OCI-LY7 (cell line): ENCODE data around the gene TPPP3. TPM values are rescaled to one million over a fixed set of nuclear protein-coding genes. Genes with fewer than 3 reads are reported as not detected.

Source experiments
- BruUV-seq: library from RNA; stranded (reverse); fragments of 400-500 nt; replicated peaks from 2 replicates; lab custom pipeline; 2021; lab: Mats Ljungman, UMichigan
- CTCF ChIA-PET: fragments of 300-600 bp; sonication (Branson Sonifier 250); formaldehyde crosslinking; loops from one replicate; lab custom pipeline; 2022; ENCODE audit warnings: antibody characterized with exemption; ENCODE audit not compliant: unreplicated experiment; lab: Charles Lee
- POLR2A ChIA-PET: fragments of 300-600 bp; sonication (Branson Sonifier 250); formaldehyde crosslinking; loops from one replicate; lab custom pipeline; 2022; ENCODE audit warnings: antibody characterized with exemption; lab: Charles Lee
- DNase-seq: peaks from one replicate; pipeline ENCODE4 v3.0.0-alpha.2; 2015; ENCODE audit warnings: low spot score
- H2AFZ ChIP-seq: fragments of 200-600 bp; sonication (generic), shearing (Covaris generic); 2 replicates; pipeline ENCODE4 v1.6.1; 2014; ENCODE audit warnings: mild to moderate bottlenecking, antibody characterized with exemption, low read length, moderate library complexity
- H3K27ac ChIP-seq: fragments of 200-600 bp; sonication (generic); 2 replicates; pipeline ENCODE4 v1.5.1; 2014; ENCODE audit warnings: mixed run types, low read depth, mild to moderate bottlenecking, moderate library complexity, low read length, inconsistent platforms; ENCODE audit not compliant: poor library complexity, severe bottlenecking
- H3K36me3 ChIP-seq: fragments of 200-600 bp; sonication (generic); 2 replicates; pipeline ENCODE4 v1.6.1; 2014; ENCODE audit warnings: mild to moderate bottlenecking, antibody characterized with exemption, low read length, moderate library complexity, mixed read lengths; ENCODE audit not compliant: insufficient read depth
- H3K4me1 ChIP-seq: fragments of 200-600 bp; sonication (generic); 2 replicates; pipeline ENCODE4 v1.5.1; 2014; ENCODE audit warnings: mild to moderate bottlenecking, low read length; ENCODE audit not compliant: insufficient read depth, poor library complexity, severe bottlenecking
- H3K4me2 ChIP-seq: fragments of 200-600 bp; sonication (generic); 2 replicates; pipeline ENCODE4 v1.6.1; 2014; ENCODE audit warnings: mild to moderate bottlenecking, low read length
- H3K4me3 ChIP-seq: fragments of 200-600 bp; sonication (generic); 2 replicates; pipeline ENCODE4 v1.5.1; 2014; ENCODE audit warnings: mild to moderate bottlenecking, low read depth, low read length; ENCODE audit not compliant: poor library complexity, severe bottlenecking
- H3K79me2 ChIP-seq: fragments of 200-600 bp; sonication (generic); 2 replicates; pipeline ENCODE4 v1.6.1; 2016; ENCODE audit warnings: low read depth, mild to moderate bottlenecking, low read length, moderate library complexity, mixed read lengths; ENCODE audit not compliant: insufficient read depth
- H3K9me2 ChIP-seq: fragments of 200-600 bp; sonication (generic); 2 replicates; pipeline ENCODE4 v1.6.1; 2016; ENCODE audit warnings: mild to moderate bottlenecking, low read length, mixed read lengths; ENCODE audit not compliant: insufficient read depth
- H3K9me3 ChIP-seq: fragments of 200-600 bp; sonication (generic); 2 replicates; pipeline ENCODE4 v1.6.1; 2014; ENCODE audit warnings: mild to moderate bottlenecking, mixed run types, low read length, mixed read lengths
- H4K20me1 ChIP-seq: fragments of 200-600 bp; sonication (generic); 2 replicates; pipeline ENCODE4 v1.6.1; 2014; ENCODE audit warnings: mild to moderate bottlenecking, antibody characterized with exemption, low read length, moderate library complexity, mixed read lengths; ENCODE audit not compliant: insufficient read depth
- EZH2phosphoT487 ChIP-seq: fragments of 200-600 bp; sonication (generic); IDR thresholded peaks from 2 replicates; pipeline ENCODE4 v1.6.1; 2018; ENCODE audit warnings: low read depth, borderline replicate concordance, mild to moderate bottlenecking, mixed run types, antibody characterized with exemption, low read length, moderate library complexity, mixed read lengths
- intact Hi-C: fragments of 100-400 bp; cut with micrococcal nuclease; formaldehyde crosslinking; loops from one replicate; pipeline ENCODE4 v1.10.0; 2022; ENCODE audit not compliant: unreplicated experiment
- total RNA-seq, 2 experiments: library from RNA; depleted of rRNA in 1 of 2; stranded (reverse); fragments of >200 nt in 1 of 2; shearing (Covaris generic) in 1 of 2; gene quantifications; 2 replicates each; pipeline ENCODE4 v1.2.3, GENCODE V29; 2014 to 2022
- TF ChIP-seq, protein P1 (sequence below): fragments of 200-600 bp; sonication (generic); conservative IDR thresholded peaks from 2 replicates; pipeline ENCODE4 v1.5.1; 2014; ENCODE audit warnings: mild to moderate bottlenecking, antibody characterized with exemption, low read length, moderate library complexity, mixed read lengths

TPPP3 gene
- total RNA-seq, 2 experiments from 2014 or later = not detected

DNA sequence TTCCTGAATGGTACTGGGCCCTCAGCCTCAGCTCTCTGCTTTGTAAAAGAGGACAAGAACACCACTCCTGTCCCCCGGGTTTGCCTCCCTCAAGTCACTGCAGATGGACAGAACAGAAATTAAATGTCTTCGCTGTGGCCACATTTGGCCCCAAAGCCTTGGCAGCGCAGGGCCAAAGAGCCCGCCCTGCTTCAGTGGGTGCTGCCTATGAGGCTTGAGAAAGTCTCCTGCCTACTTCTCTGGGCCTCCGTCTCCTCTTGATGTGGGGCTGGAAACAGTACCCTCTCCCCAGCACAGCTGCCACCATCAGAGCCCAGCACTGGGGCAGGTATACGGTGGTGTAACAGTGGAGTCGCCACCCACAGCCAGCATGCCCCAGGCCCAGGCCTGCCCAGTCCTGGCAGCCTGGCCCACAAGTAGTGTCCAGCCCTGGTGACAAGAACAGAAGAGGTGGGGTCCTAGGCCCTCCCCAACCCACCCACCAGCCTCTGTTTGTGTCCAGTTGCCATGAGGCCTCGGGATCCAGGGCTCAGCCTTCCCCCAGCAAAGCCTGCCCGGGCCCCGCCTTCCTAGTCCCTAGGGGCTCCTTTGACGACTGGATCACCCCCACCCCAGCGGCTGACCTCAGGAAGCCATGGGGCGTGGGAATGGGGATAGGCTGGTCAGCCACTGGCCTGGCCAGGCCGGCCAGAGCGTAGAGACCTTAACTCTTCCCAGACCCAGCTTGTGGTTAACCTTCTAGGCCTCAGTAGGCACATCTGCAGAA lies 3.9 kb upstream of the TPPP3 start:
- Histone ChIP-seq H3K9me2 (no peaks in the 10 kb centered on the region), H3K9me3 (no peaks in the 10 kb centered on the region), H4K20me1 (no peaks in the 10 kb centered on the region), H3K4me1 (no peaks in the 10 kb centered on the region), H3K27ac (no peak overlapping the region), H3K79me2 (no peaks in the 10 kb centered on the region), H3K36me3 (no peaks in the 10 kb centered on the region), H2AFZ (no peak overlapping the region), H3K4me2 (no peak overlapping the region), H3K4me3 (no peak overlapping the region)
- TF ChIP-seq, protein P1, sequence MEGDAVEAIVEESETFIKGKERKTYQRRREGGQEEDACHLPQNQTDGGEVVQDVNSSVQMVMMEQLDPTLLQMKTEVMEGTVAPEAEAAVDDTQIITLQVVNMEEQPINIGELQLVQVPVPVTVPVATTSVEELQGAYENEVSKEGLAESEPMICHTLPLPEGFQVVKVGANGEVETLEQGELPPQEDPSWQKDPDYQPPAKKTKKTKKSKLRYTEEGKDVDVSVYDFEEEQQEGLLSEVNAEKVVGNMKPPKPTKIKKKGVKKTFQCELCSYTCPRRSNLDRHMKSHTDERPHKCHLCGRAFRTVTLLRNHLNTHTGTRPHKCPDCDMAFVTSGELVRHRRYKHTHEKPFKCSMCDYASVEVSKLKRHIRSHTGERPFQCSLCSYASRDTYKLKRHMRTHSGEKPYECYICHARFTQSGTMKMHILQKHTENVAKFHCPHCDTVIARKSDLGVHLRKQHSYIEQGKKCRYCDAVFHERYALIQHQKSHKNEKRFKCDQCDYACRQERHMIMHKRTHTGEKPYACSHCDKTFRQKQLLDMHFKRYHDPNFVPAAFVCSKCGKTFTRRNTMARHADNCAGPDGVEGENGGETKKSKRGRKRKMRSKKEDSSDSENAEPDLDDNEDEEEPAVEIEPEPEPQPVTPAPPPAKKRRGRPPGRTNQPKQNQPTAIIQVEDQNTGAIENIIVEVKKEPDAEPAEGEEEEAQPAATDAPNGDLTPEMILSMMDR = no peak
- TF ChIP-seq EZH2phosphoT487 = no peak
- BruUV-seq = no TSS peak
- POLR2A ChIA-PET = no interaction called here
- intact Hi-C loops = loop anchor here (5.0 kb wide), 2 partner anchors 50 to 120 kb away; partner anchors contain the start of gene PLEKHG4
- DNase-seq = no peak
- CTCF ChIA-PET = no interaction called here

DNA sequence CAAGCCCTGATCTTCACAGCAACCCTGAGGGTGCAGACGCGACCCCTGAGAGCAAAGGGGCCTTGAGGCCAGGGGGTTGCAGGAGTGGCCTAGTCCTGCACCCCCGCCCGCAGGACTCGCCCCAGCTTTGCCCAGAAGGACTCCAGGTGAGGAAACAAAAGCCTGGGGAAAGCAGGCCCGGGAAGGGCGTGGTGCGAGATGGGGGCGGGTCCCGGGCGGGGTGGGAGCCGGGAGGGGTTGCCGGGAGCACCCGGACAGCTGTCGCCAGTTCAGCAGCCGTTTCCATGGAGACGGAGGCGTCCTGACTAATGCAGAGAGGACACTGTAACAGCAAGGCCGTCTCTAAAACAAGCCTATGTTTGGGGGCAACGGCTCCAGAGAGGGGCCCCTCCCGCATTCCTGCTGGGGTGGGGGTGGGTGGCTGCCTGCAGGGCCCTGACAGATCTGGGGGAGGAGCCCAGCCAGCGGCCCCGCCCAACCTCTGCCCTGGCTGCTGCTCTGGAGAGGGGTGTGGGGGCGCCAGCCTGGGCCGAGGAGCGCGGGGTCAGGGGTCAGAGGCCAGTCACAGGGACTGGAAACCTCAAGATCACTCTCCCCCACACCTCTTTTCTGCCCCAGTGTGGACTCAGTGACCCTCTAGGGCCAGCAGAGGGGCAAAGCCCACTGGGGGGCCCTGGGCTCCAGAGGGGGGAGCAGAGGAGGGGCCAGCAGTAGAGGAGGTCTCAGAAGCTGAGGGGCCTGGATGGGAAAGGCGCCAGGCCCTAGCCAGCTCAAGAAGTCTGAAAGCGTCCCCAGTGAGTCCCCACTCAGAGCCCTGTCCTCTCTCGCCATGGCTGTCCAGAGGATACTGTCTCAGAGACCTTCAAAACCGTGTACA lies 3.1 kb upstream of the TPPP3 start:
- BruUV-seq = no TSS peak
- no peaks in the 10 kb centered on the region for H3K4me1 ChIP-seq

More for the DNA sequence above, 3.1 kb upstream of the TPPP3 start:
- ChIA-PET POLR2A (no interaction called here), CTCF (no interaction called here)
- no peak for DNase-seq
- Histone ChIP-seq H4K20me1 (no peaks in the 10 kb centered on the region), H3K9me3 (no peaks in the 10 kb centered on the region), H3K36me3 (no peaks in the 10 kb centered on the region), H3K79me2 (no peaks in the 10 kb centered on the region), H3K4me2 (no peak overlapping the region), H3K27ac (no peak overlapping the region), H3K4me3 (no peak overlapping the region), H2AFZ (no peak overlapping the region), H3K9me2 (no peaks in the 10 kb centered on the region)
- no peak for TF ChIP-seq EZH2phosphoT487
- TF ChIP-seq, protein P1 = no peak
- intact Hi-C loops = loop anchor here (5.0 kb wide), 2 partner anchors 49 to 119 kb away; partner anchors contain the start of gene PLEKHG4
